Measurements from ENCODE around the gene HEPACAM2. TPM values are rescaled to one million over a fixed set of nuclear protein-coding genes. Genes with fewer than 3 reads are reported as not detected.
A peak's percentile ranks its signal among the peaks of the same experiment; 100 is the strongest.

The HEPACAM2 gene
- total RNA-seq, 1 donor from 2014 or later, result 0.89 TPM

GRCh38 chr7:93202594-93203250 lies 23.5 kb downstream of the HEPACAM2 start:
- DNase-seq, result peak; percentile 20

GRCh38 chr7:93198472-93198871 lies 27.8 kb downstream of the HEPACAM2 start:
- DNase-seq, result no peak

GRCh38 chr7:93196336-93196735 lies 29.9 kb downstream of the HEPACAM2 start:
- no peak for DNase-seq

GRCh38 chr7:93194386-93194785 lies 31.9 kb downstream of the HEPACAM2 start:
- DNase-seq, result no peak

GRCh38 chr7:93188870-93189634 lies 37.2 kb downstream of the HEPACAM2 start:
- no peak for DNase-seq

GRCh38 chr7:93185303-93186027 lies 40.8 kb downstream of the HEPACAM2 start:
- DNase-seq, result no peak

GRCh38 chr7:93179173-93179572 lies 47.1 kb downstream of the HEPACAM2 start:
- DNase-seq, result no peak

GRCh38 chr7:93178213-93178612 lies 48.1 kb downstream of the HEPACAM2 start:
- peak; percentile 41 for DNase-seq

GRCh38 chr7:93176992-93177580 lies 49.2 kb downstream of the HEPACAM2 start:
- no peak for DNase-seq

GRCh38 chr7:93175219-93175618 lies 51.0 kb downstream of the HEPACAM2 start:
- DNase-seq, result no peak

- no peak for DNase-seq
Measured at GRCh38 chr7:93172683-93173082, 53.6 kb downstream of the HEPACAM2 start.

GRCh38 chr7:93171606-93172226 lies 54.6 kb downstream of the HEPACAM2 start:
- no peak for DNase-seq

- DNase-seq, result no peak
Measured at GRCh38 chr7:93165447-93165846, 60.8 kb downstream of the HEPACAM2 start.

GRCh38 chr7:93164766-93165165 lies 61.5 kb downstream of the HEPACAM2 start:
- DNase-seq, result no peak

GRCh38 chr7:93161181-93161762 lies 65.0 kb downstream of the HEPACAM2 start:
- no peak for DNase-seq

- DNase-seq, result no peak
Measured at GRCh38 chr7:93160410-93160809, 65.9 kb downstream of the HEPACAM2 start.

- DNase-seq, result no peak
Measured at GRCh38 chr7:93159490-93159889, 66.8 kb downstream of the HEPACAM2 start.

GRCh38 chr7:93156884-93157283 lies 69.4 kb downstream of the HEPACAM2 start:
- DNase-seq, result no peak

GRCh38 chr7:93150200-93150835 lies 76.0 kb downstream of the HEPACAM2 start:
- DNase-seq, result no peak

- no peak for DNase-seq
Measured at GRCh38 chr7:93148727-93149126, 77.5 kb downstream of the HEPACAM2 start.

GRCh38 chr7:93148144-93148543 lies 78.1 kb downstream of the HEPACAM2 start, which contains the start of gene SAMD9L:
Gene SAMD9L, minus strand, starts transcription at chr7:93148385. Its CDS starts 12,414 bp downstream, at chr7:93135971.
- no peak for DNase-seq
